Measurements from ENCODE around the gene TRIM37. TPM values are rescaled to one million over a fixed set of nuclear protein-coding genes. Genes with fewer than 3 reads are reported as not detected.
A peak's percentile ranks its signal among the peaks of the same experiment; 100 is the strongest.

Gene TRIM37
- total RNA-seq, 1 donor from 2014 or later = 32.6 TPM

GRCh38 chr17:59084154-59084553, 22.5 kb downstream of the TRIM37 start:
- Mint-ChIP-seq H3K9me3 (ENCODE audit: unreplicated experiment) (no peaks in the 10 kb centered on the region), H3K27me3 (ENCODE audit: unreplicated experiment) (no peaks in the 10 kb centered on the region), H3K4me3 (ENCODE audit: unreplicated experiment) (no peak overlapping the region), H3K4me1 (ENCODE audit: unreplicated experiment) (no peaks in the 10 kb centered on the region), H3K27ac (ENCODE audit: unreplicated experiment) (no peak overlapping the region), H3K36me3 (ENCODE audit: unreplicated experiment) (peaks cover 33% of the 10 kb centered on the region)
- TF ChIP-seq CTCF (IDR thresholded peaks at IDR 0.05) = no peak
- no peak for DNase-seq (ENCODE audit: extremely low spot score, unreplicated experiment)

DNA sequence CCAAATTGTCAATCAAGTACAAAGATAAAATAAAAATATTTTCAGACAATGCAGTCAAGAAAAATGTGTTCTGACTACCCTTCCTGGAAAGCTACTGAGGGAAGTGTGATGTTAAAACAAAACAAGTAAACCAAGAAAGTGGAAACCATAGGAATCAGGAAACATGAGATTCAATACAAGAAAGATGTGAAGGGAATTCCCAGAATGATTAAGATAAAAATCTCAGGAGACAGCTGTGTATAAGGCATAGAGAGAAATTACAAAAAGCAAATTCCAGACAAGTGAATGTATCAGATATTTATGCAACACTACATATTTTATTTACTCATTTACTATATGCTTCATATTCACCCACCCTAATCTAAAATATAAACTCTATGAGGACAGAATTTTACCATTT, 32.2 kb downstream of the TRIM37 start:
- Mint-ChIP-seq H3K27me3 (ENCODE audit: unreplicated experiment) (no peaks in the 10 kb centered on the region), H3K36me3 (ENCODE audit: unreplicated experiment) (peaks cover 52% of the 10 kb centered on the region), H3K27ac (ENCODE audit: unreplicated experiment) (peak overlapping the region; percentile 29), H3K4me3 (ENCODE audit: unreplicated experiment) (no peak overlapping the region), H3K9me3 (ENCODE audit: unreplicated experiment) (no peaks in the 10 kb centered on the region), H3K4me1 (ENCODE audit: unreplicated experiment) (peaks cover 7% of the 10 kb centered on the region)
- no peak for TF ChIP-seq CTCF (IDR thresholded peaks at IDR 0.05)
- no peak for DNase-seq (ENCODE audit: extremely low spot score, unreplicated experiment)

GRCh38 chr17:59073972-59074371, 32.7 kb downstream of the TRIM37 start:
- DNase-seq (ENCODE audit: extremely low spot score, unreplicated experiment) = no peak
- Mint-ChIP-seq H3K4me3 (ENCODE audit: unreplicated experiment) (no peak overlapping the region), H3K36me3 (ENCODE audit: unreplicated experiment) (peaks cover 49% of the 10 kb centered on the region), H3K9me3 (ENCODE audit: unreplicated experiment) (no peaks in the 10 kb centered on the region), H3K4me1 (ENCODE audit: unreplicated experiment) (peaks cover 7% of the 10 kb centered on the region), H3K27me3 (ENCODE audit: unreplicated experiment) (no peaks in the 10 kb centered on the region), H3K27ac (ENCODE audit: unreplicated experiment) (peak overlapping the region; percentile 29)
- no peak for TF ChIP-seq CTCF (IDR thresholded peaks at IDR 0.05)

DNA sequence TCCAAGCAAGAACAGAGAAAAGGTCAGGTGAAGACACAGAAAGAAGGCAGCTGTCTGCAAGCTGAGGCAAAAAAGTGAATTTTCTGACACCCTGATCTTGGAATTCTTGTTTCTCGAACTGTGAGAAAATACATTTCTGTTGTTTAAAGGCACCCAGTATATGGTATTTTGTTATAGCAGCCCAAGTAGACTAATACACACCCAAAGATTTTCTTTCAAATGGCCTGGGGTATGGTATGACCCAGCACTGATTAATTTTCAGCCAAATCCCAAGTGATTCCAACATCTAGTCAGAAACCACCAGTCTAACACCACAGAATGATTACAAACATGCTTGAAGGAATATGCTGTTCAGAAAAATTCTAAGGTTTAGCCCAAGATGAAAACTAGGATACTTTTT, 36.8 kb downstream of the TRIM37 start:
- no peak for TF ChIP-seq CTCF (IDR thresholded peaks at IDR 0.05)
- Mint-ChIP-seq H3K27me3 (ENCODE audit: unreplicated experiment) (no peaks in the 10 kb centered on the region), H3K36me3 (ENCODE audit: unreplicated experiment) (peaks cover 41% of the 10 kb centered on the region), H3K27ac (ENCODE audit: unreplicated experiment) (no peak overlapping the region), H3K4me3 (ENCODE audit: unreplicated experiment) (no peak overlapping the region), H3K9me3 (ENCODE audit: unreplicated experiment) (no peaks in the 10 kb centered on the region), H3K4me1 (ENCODE audit: unreplicated experiment) (peaks cover 7% of the 10 kb centered on the region)
- DNase-seq (ENCODE audit: extremely low spot score, unreplicated experiment) = no peak

DNA sequence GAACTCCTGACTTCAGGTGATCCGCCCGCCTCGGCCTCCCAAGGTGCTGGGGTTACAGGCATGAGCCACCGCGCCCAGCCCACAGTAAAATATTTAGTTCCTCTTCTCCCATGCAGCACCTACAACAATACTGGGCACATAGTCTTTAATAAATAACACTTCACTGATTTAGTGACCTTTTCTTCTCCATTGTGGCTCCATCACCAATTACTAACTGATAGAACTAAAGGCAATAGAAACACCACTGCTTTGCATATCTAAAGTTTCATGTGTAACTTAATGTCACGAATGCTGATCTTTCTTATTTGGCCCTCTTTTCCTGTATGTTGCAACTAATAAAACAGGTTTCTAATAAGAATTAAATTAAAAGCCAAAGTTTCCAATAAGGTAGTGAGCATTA, 38.9 kb downstream of the TRIM37 start:
- H3K4me3 Mint-ChIP-seq (ENCODE audit: unreplicated experiment) = no peak overlapping the region
- H3K36me3 Mint-ChIP-seq (ENCODE audit: unreplicated experiment) = peaks cover 36% of the 10 kb centered on the region
- no peak for DNase-seq (ENCODE audit: extremely low spot score, unreplicated experiment)
- H3K9me3 Mint-ChIP-seq (ENCODE audit: unreplicated experiment) = no peaks in the 10 kb centered on the region
- H3K4me1 Mint-ChIP-seq (ENCODE audit: unreplicated experiment) = no peaks in the 10 kb centered on the region
- no peaks in the 10 kb centered on the region for H3K27me3 Mint-ChIP-seq (ENCODE audit: unreplicated experiment)
- no peak overlapping the region for H3K27ac Mint-ChIP-seq (ENCODE audit: unreplicated experiment)
- no peak for TF ChIP-seq CTCF (IDR thresholded peaks at IDR 0.05)

Data from osteocyte (in vitro differentiated cells).